ENCODE results near the gene WWP2. TPM values are rescaled to one million over a fixed set of nuclear protein-coding genes. Genes with fewer than 3 reads are reported as not detected.

WWP2 gene
- total RNA-seq, 4 donors from 2014 or later, result 26.9 to 50.9 (median 43.9) TPM

- DNase-seq (ENCODE audit: low spot score in 2 of 2), result no peak
- WGBS, 2 donors, result 81 to 86% methylated on average over 10 of the region's 10 CpGs
- TF ChIP-seq, protein P1, sequence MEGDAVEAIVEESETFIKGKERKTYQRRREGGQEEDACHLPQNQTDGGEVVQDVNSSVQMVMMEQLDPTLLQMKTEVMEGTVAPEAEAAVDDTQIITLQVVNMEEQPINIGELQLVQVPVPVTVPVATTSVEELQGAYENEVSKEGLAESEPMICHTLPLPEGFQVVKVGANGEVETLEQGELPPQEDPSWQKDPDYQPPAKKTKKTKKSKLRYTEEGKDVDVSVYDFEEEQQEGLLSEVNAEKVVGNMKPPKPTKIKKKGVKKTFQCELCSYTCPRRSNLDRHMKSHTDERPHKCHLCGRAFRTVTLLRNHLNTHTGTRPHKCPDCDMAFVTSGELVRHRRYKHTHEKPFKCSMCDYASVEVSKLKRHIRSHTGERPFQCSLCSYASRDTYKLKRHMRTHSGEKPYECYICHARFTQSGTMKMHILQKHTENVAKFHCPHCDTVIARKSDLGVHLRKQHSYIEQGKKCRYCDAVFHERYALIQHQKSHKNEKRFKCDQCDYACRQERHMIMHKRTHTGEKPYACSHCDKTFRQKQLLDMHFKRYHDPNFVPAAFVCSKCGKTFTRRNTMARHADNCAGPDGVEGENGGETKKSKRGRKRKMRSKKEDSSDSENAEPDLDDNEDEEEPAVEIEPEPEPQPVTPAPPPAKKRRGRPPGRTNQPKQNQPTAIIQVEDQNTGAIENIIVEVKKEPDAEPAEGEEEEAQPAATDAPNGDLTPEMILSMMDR (IDR thresholded peaks at IDR 0.05), result no peak
- TF ChIP-seq POLR2A (IDR thresholded peaks at IDR 0.05), result no peak
- intact Hi-C loops (cut with DNase I; ENCODE audit: low total_unique reads), result no loop called here
- no peak overlapping the region for H3K4me3 ChIP-seq (ENCODE audit: low read depth, poor library complexity, severe bottlenecking)
Measured at GRCh38 chr16:69928856-69929400, 166.8 kb downstream of the WWP2 start.

GRCh38 chr16:69929480-69929879, 167.3 kb downstream of the WWP2 start:
- 87% methylated on average over 9 of the region's 9 CpGs for WGBS, 2 donors
- no peak for DNase-seq (ENCODE audit: low spot score in 2 of 2)
- no peak overlapping the region for H3K4me3 ChIP-seq (ENCODE audit: low read depth, poor library complexity, severe bottlenecking)
- no peak for TF ChIP-seq POLR2A (IDR thresholded peaks at IDR 0.05)
- TF ChIP-seq, protein P1 (IDR thresholded peaks at IDR 0.05), result no peak
- intact Hi-C loops (cut with DNase I; ENCODE audit: low total_unique reads), result no loop called here

DNA sequence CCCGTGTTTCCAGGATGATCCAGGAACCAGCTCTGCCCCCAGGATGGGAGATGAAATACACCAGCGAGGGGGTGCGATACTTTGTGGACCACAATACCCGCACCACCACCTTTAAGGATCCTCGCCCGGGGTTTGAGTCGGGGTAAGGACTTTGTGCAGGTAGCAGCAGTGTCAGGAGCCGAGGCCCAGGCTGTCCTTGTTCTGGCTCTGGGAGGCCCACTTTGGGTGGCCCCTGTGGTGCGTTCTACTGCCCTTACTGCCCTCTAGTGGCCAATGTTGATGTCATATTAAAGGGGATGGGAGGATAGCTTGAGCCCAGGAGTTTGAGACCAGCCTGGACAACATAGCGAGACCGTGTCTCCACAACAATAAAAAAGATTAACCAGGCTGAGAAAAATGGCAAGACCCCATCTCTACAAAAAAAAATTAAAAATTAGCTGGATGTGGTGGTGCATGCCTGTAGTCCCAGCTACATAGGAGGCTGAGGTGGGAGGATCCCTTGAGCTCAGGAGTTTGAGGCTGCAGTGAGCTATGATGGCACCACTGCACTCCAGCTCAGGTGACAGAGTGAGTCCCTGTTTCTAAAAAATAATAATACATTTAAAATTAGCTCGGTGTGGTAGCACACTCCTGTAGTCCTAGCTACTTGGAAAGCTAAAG, 168.1 kb downstream of the WWP2 start:
- intact Hi-C loops (cut with DNase I; ENCODE audit: low total_unique reads), result loop anchor here (10.0 kb wide), 1 partner anchor 125 kb away; no protein-coding TSS in a partner anchor
- DNase-seq (ENCODE audit: low spot score in 2 of 2), result no peak
- no peak overlapping the region for H3K4me3 ChIP-seq (ENCODE audit: low read depth, poor library complexity, severe bottlenecking)
- 69 to 76% methylated on average over 12 of the region's 12 CpGs for WGBS, 2 donors
- TF ChIP-seq POLR2A (IDR thresholded peaks at IDR 0.05), result no peak
- TF ChIP-seq, protein P1 (IDR thresholded peaks at IDR 0.05), result peak in 1 of 3 donors; percentile 35

GRCh38 chr16:69931631-69932030, 169.5 kb downstream of the WWP2 start:
- DNase-seq (ENCODE audit: low spot score in 2 of 2), result no peak
- no peak for TF ChIP-seq POLR2A (IDR thresholded peaks at IDR 0.05)
- TF ChIP-seq, protein P1 (IDR thresholded peaks at IDR 0.05), result no peak
- 91 to 95% methylated on average over 13 of the region's 13 CpGs for WGBS, 2 donors
- intact Hi-C loops (cut with DNase I; ENCODE audit: low total_unique reads), result loop anchor here (10.0 kb wide), 1 partner anchor 127 kb away; no protein-coding TSS in a partner anchor
- no peak overlapping the region for H3K4me3 ChIP-seq (ENCODE audit: low read depth, poor library complexity, severe bottlenecking)

- 84 to 91% methylated on average over 9 of the region's 9 CpGs for WGBS, 2 donors
- intact Hi-C loops (cut with DNase I; ENCODE audit: low total_unique reads), result loop anchor here (10.0 kb wide), 1 partner anchor 127 kb away; no protein-coding TSS in a partner anchor
- TF ChIP-seq, protein P1 (IDR thresholded peaks at IDR 0.05), result no peak
- no peak for TF ChIP-seq POLR2A (IDR thresholded peaks at IDR 0.05)
- H3K4me3 ChIP-seq (ENCODE audit: low read depth, poor library complexity, severe bottlenecking), result no peak overlapping the region
- no peak for DNase-seq (ENCODE audit: low spot score in 2 of 2)
Measured at GRCh38 chr16:69932228-69932627, 170.1 kb downstream of the WWP2 start.
